Right kidney (tissue), 1 donor: Measurements from ENCODE around the gene ANAPC16.
"Not testable (repeated sequence)": the region's sequence is repeated elsewhere in the genome, so short reads cannot be mapped to it uniquely, and the experiment has no call there.

ENCODE experiments used
- DNase-seq: peaks from one replicate; pipeline ENCODE4 v3.0.0-alpha.2; 2016

ANAPC16 gene

DNA sequence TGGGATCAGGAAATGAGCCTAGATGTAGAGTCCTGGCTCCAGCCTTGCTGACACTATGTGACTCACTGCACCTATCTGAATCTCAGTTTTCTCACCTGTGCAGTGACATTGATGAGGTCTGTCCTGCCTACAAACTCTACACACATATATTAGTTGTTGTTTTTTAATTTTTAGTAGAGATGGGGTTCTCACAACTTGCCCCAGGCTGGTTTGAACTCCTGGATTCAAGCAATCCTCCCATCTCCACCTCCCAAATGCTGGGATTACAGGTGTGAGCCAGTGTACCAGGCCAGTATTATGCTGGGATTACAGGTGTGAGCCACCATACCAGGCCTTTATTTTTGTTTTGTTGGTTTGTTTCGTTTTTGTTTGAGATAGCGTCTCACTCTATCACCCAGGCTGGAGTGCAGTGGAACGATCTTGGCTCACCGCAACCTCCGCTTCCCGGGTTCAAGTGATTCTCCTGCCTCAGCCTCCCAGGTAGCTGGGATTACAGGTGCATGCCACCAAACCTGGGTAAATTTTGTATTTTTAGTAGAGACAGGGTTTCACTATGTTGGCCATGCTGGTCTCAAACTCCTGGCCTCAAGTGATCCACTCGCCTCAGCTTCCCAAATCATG is 46.1 kb downstream of the ANAPC16 start:
- DNase-seq = no peak

GRCh38 chr10:72263613-72264241 is 47.9 kb downstream of the ANAPC16 start:
- DNase-seq = peak; percentile 38

DNA sequence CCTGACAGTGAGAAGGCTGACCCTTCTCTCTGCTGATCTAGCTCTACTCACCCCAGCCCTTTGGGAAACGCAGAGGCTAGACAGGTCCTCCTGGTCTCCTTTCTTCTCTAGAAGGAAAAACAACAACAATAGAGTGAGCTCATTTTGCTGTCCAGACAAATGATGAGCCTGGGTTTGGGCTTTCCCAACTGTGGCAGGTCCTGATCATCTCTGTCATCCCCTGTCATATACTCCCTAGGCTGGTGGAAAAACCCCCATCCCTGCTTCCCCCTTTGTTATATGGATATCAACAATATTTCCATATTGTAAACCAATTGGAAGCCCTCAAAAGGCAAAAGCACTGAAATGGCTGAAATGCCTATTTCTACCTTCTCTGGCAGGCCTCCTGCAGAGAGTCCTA is 48.7 kb downstream of the ANAPC16 start:
- no peak for DNase-seq

DNA sequence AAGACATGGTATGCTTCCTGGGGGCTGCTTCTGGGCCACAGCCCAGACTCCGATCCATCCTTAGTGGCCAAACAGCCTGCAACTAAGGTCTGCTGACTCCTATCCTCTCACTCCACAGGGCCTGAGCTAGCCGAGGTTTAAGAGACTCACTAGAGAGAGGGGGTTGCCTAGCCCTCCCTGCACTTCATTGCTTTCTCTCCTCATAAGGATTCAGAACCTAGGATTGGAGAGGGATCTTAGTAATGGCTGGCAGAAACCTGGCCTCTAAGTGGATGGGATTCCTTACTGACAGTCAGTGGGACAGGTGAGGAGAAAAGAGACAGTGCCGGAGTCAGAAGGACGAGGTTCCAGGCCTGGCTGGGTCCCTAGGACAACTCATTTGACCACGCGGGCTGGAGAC is 49.7 kb downstream of the ANAPC16 start:
- peak; percentile 28 for DNase-seq

- DNase-seq = no peak
Measured at GRCh38 chr10:72265990-72266865, 50.4 kb downstream of the ANAPC16 start.

GRCh38 chr10:72267381-72267780 is 51.6 kb downstream of the ANAPC16 start:
- DNase-seq = no peak

- DNase-seq = no peak
Measured at GRCh38 chr10:72267819-72268399, 52.1 kb downstream of the ANAPC16 start.

- not testable (repeated sequence) for DNase-seq
Measured at GRCh38 chr10:72268475-72269200, 52.8 kb downstream of the ANAPC16 start.

DNA sequence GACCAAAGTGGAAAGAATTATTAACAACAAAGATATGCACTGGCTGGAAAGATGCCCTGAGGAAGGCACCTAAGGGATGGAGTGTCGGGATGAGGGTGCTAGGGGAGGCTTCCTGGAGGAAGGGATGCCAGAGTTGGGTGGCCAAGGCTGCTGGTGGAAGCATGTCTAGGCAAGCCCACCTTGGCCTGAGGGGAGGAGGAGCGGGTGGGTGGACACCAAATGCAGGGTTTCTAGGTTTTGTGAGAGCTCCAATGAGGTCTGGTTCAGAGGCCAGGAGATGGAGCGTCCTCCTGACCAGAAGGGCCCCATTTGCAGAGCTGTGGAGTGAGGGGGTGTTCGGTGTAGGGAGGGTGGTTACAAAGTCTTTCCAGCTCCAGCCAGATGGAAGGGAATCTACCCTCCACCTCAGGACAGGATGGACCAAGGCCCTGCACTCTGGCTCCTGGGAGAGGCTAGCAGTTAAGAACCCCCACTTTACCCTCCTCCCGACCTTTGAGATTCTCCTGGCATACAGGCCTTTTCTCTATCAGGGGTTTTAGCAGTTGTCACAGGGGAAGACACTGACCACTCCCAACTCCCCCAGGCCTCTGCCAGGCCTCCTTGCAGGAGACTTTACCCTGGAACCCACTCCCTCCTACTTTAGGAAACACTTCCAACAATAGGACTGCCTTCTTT is 54.9 kb downstream of the ANAPC16 start:
- DNase-seq = no peak

DNA sequence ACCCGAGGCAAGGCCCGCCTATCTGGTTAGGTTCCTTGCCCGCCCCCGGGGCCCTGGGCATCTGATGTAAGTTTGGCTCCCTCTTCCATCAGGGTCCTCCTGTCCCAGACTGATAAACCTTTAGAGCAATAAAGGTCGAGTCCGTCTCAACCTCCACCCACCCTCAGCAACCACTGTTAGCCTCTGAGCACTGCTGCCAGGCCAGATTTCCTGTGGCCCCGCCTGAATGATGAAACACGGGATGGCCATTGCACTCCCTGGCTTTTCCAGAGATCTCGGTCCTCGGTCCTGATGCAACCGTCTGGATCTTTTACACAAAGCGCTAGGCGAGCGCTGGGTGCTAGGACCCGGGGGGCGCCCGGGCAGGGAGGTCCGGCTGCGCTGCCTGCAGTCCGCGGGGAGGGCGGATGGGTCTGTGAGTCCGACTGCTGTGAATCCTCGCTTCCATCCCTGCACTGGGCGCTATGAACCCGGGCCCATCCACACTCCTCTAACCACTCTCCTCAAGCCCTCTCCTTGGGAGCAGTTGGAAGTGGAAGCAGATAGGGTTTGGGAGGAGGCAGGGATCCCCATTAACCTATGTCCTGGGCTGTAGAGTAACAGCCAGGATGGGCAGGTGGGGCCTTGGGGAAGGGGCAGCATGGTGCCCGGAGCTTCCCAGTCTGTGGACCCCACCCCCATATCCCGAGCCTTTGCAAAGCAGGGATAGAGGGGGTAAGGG is 57.0 kb downstream of the ANAPC16 start:
- DNase-seq = peak; percentile 93

DNA sequence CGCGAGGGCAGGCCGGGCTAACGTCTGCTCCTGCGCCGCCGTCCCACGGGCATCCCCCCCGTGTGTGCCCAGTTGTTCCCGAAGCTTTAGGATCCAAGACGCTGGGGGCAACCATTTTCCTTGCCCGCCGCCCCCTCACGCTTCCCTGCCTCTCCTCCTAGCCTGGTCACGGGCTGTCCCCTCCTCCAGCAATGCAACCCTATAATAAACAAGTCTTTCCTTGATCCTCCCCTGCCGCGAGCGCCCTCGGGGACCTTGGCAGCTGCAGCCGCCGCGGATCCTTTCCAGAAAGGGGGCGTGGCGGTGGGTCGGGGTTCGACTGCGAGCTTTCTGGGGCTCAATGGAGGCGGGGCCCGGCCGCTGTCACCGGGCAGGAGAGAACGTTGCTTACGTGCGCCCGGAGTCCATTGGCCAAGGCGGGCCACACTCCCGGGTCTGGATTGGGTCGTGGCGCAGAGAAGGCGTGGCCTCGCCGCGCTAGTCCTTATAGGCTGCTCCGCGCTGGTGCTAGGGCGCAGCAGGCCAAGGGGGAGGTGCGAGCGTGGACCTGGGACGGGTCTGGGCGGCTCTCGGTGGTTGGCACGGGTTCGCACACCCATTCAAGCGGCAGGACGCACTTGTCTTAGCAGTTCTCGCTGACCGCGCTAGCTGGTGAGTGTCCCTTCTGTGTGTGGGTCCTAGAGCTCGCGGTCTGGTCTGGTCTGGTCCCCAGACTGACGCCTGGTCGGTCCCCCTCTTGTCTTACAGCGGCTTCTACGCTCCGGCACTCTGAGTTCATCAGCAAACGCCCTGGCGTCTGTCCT is 57.8 kb downstream of the ANAPC16 start, which contains the start of gene DDIT4:
DDIT4 (plus strand) TSS at position 515 of the 803 bp plus-strand sequence. CDS start 293 bp downstream, outside the sequence.
- peak; percentile 94 for DNase-seq

- DNase-seq = peak; percentile 80
Measured at GRCh38 chr10:72274213-72274729, 58.5 kb downstream of the ANAPC16 start.

DNA sequence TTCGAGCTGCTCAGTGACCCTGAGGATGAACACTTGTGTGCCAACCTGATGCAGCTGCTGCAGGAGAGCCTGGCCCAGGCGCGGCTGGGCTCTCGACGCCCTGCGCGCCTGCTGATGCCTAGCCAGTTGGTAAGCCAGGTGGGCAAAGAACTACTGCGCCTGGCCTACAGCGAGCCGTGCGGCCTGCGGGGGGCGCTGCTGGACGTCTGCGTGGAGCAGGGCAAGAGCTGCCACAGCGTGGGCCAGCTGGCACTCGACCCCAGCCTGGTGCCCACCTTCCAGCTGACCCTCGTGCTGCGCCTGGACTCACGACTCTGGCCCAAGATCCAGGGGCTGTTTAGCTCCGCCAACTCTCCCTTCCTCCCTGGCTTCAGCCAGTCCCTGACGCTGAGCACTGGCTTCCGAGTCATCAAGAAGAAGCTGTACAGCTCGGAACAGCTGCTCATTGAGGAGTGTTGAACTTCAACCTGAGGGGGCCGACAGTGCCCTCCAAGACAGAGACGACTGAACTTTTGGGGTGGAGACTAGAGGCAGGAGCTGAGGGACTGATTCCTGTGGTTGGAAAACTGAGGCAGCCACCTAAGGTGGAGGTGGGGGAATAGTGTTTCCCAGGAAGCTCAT is 59.0 kb downstream of the ANAPC16 start:
- DNase-seq = no peak

- peak; percentile 28 for DNase-seq
Measured at GRCh38 chr10:72275351-72276012, 59.7 kb downstream of the ANAPC16 start.

DNA sequence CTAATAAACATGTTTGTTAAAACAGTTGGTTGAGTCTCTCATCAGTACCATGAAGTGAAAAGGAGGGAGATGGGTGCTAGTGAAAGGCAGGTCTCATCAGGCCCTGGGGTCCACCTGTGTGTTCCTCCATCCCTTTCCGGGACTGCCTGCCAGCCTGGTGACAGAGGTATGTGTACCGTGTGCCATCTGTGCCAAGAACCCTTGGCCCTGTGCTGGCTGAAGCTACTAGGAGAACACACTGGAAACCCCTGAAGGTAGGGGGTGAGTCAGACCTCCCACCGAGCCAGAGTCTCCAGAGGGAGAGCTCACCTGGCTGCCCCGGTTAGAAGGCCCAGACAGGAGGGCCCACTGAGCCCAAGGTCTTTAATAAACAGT is 60.2 kb downstream of the ANAPC16 start:
- no peak for DNase-seq

- DNase-seq = no peak
Measured at GRCh38 chr10:72276421-72277339, 60.9 kb downstream of the ANAPC16 start.

- DNase-seq = no peak
Measured at GRCh38 chr10:72277340-72277995, 61.7 kb downstream of the ANAPC16 start.
